Stomach (tissue), 4 donors: Measurements from ENCODE around the gene PRRT3.

Experiments
- CTCF ChIP-seq, 7 experiments: fragments of 450-650 bp in 4 of 7; fragments of 200-600 bp in 3 of 7; sonication (generic) in 3 of 7; IDR thresholded peaks; one replicate each; pipeline ENCODE4 v1.5.1; 2016 to 2019; ENCODE audit warnings: antibody characterized with exemption in 7 of 7, control low read depth in 2 of 7, mild to moderate bottlenecking in 1 of 7
- EP300 ChIP-seq: sonication (generic); formaldehyde crosslinking; IDR thresholded peaks from one replicate; pipeline ENCODE4 v1.6.1; 2017; ENCODE audit warnings: antibody characterized with exemption
- POLR2A ChIP-seq, 4 donors: fragments of 450-650 bp; IDR thresholded peaks; one replicate each; pipeline ENCODE4 v1.6.1; 2016; ENCODE audit warnings: antibody characterized with exemption in 4 of 4, control low read depth in 2 of 4, mild to moderate bottlenecking in 1 of 4, moderate library complexity in 1 of 4
- POLR2AphosphoS5 ChIP-seq, 3 donors: sonication (generic); formaldehyde crosslinking; IDR thresholded peaks; one replicate each; pipeline ENCODE4 v1.6.1; 2016; ENCODE audit warnings: antibody characterized with exemption in 3 of 3

- TF ChIP-seq CTCF (IDR thresholded peaks at IDR 0.05) (no peak), POLR2AphosphoS5 (IDR thresholded peaks at IDR 0.05) (peak; percentile 51 to 91 (median 84)), EP300 (peak; percentile 52), POLR2A (IDR thresholded peaks at IDR 0.05) (no peak)
Observed at GRCh38 chr3:9976721-9977709, 24.8 kb upstream of the PRRT3 start.
